Measurements from ENCODE around the gene USP3. TPM values are rescaled to one million over a fixed set of nuclear protein-coding genes. Genes with fewer than 3 reads are reported as not detected.

Gene USP3
- total and polyA plus RNA-seq, 2 of the 13 experiments (the other 11 are each of a cell fraction or from before 2014, with no cell fraction given): 14.3 to 61.2 TPM

DNA sequence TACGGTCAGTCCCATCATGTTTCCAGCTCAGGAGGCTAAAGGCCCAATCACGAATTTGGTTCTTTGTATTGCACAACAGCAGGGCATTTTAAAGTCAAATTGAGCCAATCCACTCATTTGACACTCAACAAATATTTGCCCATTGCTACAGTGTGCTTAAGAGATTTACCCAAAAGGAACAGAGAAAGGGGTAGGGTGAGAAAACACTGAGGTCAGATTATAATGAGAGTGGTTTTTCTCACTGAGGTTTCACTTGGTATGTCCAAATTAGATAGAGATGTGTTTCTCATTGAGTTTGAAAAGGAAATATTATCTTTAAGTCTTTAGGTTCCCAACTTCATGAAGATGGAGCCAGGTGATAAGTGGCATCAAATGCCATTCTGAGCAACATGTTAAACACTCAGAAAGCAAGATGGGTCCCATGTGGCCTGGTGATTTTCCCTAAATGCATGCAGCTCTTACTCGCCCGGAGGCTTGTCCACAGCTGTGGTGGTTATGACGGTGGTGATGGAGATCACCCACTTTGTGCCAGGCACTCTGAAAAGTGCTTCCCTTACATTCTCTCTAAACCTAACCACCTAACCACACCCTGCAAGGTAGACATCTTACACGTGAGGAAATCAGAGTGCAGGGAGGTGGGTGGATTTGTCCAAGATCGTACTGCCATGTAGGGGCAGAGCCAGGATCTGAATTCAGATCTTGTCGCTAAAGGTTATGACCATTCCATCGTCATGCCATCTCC lies 31.2 kb upstream of the USP3 start (continued):
- TF ChIP-seq, protein P1, sequence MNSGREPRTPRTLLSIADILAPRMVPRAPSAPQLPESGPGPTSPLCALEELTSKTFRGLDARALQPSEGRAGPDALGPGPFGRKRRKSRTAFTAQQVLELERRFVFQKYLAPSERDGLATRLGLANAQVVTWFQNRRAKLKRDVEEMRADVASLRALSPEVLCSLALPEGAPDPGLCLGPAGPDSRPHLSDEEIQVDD (CRISPR knock-in tag; IDR thresholded peaks at IDR 0.05; ENCODE audit: borderline replicate concordance): no peak
- TF ChIP-seq RBM22 (optimal IDR thresholded peaks at IDR 0.05; ENCODE audit: low read length) (peak; percentile 11), MZF1 (CRISPR knock-in tag; IDR thresholded peaks at IDR 0.05; ENCODE audit: borderline replicate concordance) (no peak), KDM5A (IDR thresholded peaks at IDR 0.05; ENCODE audit: borderline replicate concordance, low read length) (no peak), FOXK2 (IDR thresholded peaks at IDR 0.05) (no peak), MTF2 (CRISPR knock-in tag; IDR thresholded peaks at IDR 0.05; ENCODE audit: borderline replicate concordance) (no peak), ZNF225 (CRISPR knock-in tag; IDR thresholded peaks at IDR 0.05) (no peak), FOXP1 (IDR thresholded peaks at IDR 0.05) (no peak), FOXP1 (CRISPR knock-in tag; IDR thresholded peaks at IDR 0.05) (peak; percentile 90; the same call in 1 of the 2 replicates), CBX5 (CRISPR knock-in tag; IDR thresholded peaks at IDR 0.05; ENCODE audit: borderline replicate concordance) (no peak), ZSCAN30 (CRISPR knock-in tag; IDR thresholded peaks at IDR 0.05) (no peak), MBD4 (IDR thresholded peaks at IDR 0.05; ENCODE audit: borderline replicate concordance, low read length) (no peak), GTF3A (CRISPR knock-in tag; conservative IDR thresholded peaks at IDR 0.05) (no peak)
- TF ChIP-seq, protein P2, sequence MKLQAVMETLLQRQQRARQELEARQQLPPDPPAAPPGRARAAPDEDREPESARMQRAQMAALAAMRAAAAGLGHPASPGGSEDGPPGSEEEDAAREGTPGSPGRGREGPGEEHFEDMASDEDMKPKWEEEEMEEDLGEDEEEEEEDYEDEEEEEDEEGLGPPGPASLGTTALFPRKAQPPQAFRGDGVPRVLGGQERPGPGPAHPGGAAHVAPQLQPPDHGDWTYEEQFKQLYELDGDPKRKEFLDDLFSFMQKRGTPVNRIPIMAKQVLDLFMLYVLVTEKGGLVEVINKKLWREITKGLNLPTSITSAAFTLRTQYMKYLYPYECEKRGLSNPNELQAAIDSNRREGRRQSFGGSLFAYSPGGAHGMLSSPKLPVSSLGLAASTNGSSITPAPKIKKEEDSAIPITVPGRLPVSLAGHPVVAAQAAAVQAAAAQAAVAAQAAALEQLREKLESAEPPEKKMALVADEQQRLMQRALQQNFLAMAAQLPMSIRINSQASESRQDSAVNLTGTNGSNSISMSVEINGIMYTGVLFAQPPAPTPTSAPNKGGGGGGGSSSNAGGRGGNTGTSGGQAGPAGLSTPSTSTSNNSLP (IDR thresholded peaks at IDR 0.05; ENCODE audit: low read depth, low read length): no peak
- TF ChIP-seq, protein P3, sequence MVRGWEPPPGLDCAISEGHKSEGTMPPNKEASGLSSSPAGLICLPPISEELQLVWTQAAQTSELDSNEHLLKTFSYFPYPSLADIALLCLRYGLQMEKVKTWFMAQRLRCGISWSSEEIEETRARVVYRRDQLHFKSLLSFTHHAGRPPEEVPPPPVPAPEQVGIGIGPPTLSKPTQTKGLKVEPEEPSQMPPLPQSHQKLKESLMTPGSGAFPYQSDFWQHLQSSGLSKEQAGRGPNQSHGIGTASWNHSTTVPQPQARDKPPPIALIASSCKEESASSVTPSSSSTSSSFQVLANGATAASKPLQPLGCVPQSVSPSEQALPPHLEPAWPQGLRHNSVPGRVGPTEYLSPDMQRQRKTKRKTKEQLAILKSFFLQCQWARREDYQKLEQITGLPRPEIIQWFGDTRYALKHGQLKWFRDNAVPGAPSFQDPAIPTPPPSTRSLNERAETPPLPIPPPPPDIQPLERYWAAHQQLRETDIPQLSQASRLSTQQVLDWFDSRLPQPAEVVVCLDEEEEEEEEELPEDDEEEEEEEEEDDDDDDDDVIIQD (CRISPR knock-in tag; IDR thresholded peaks at IDR 0.05; ENCODE audit: low read depth): peak; percentile 77
- TF ChIP-seq, protein P4, sequence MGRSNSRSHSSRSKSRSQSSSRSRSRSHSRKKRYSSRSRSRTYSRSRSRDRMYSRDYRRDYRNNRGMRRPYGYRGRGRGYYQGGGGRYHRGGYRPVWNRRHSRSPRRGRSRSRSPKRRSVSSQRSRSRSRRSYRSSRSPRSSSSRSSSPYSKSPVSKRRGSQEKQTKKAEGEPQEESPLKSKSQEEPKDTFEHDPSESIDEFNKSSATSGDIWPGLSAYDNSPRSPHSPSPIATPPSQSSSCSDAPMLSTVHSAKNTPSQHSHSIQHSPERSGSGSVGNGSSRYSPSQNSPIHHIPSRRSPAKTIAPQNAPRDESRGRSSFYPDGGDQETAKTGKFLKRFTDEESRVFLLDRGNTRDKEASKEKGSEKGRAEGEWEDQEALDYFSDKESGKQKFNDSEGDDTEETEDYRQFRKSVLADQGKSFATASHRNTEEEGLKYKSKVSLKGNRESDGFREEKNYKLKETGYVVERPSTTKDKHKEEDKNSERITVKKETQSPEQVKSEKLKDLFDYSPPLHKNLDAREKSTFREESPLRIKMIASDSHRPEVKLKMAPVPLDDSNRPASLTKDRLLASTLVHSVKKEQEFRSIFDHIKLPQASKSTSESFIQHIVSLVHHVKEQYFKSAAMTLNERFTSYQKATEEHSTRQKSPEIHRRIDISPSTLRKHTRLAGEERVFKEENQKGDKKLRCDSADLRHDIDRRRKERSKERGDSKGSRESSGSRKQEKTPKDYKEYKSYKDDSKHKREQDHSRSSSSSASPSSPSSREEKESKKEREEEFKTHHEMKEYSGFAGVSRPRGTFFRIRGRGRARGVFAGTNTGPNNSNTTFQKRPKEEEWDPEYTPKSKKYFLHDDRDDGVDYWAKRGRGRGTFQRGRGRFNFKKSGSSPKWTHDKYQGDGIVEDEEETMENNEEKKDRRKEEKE (IDR thresholded peaks at IDR 0.05): no peak
- TF ChIP-seq, protein P5, sequence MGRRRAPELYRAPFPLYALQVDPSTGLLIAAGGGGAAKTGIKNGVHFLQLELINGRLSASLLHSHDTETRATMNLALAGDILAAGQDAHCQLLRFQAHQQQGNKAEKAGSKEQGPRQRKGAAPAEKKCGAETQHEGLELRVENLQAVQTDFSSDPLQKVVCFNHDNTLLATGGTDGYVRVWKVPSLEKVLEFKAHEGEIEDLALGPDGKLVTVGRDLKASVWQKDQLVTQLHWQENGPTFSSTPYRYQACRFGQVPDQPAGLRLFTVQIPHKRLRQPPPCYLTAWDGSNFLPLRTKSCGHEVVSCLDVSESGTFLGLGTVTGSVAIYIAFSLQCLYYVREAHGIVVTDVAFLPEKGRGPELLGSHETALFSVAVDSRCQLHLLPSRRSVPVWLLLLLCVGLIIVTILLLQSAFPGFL (CRISPR knock-in tag; IDR thresholded peaks at IDR 0.05): no peak
- TF ChIP-seq, protein P6, sequence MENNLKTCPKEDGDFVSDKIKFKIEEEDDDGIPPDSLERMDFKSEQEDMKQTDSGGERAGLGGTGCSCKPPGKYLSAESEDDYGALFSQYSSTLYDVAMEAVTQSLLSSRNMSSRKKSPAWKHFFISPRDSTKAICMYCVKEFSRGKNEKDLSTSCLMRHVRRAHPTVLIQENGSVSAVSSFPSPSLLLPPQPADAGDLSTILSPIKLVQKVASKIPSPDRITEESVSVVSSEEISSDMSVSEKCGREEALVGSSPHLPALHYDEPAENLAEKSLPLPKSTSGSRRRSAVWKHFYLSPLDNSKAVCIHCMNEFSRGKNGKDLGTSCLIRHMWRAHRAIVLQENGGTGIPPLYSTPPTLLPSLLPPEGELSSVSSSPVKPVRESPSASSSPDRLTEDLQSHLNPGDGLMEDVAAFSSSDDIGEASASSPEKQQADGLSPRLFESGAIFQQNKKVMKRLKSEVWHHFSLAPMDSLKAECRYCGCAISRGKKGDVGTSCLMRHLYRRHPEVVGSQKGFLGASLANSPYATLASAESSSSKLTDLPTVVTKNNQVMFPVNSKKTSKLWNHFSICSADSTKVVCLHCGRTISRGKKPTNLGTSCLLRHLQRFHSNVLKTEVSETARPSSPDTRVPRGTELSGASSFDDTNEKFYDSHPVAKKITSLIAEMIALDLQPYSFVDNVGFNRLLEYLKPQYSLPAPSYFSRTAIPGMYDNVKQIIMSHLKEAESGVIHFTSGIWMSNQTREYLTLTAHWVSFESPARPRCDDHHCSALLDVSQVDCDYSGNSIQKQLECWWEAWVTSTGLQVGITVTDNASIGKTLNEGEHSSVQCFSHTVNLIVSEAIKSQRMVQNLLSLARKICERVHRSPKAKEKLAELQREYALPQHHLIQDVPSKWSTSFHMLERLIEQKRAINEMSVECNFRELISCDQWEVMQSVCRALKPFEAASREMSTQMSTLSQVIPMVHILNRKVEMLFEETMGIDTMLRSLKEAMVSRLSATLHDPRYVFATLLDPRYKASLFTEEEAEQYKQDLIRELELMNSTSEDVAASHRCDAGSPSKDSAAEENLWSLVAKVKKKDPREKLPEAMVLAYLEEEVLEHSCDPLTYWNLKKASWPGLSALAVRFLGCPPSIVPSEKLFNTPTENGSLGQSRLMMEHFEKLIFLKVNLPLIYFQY (CRISPR knock-in tag; IDR thresholded peaks at IDR 0.05; ENCODE audit: borderline replicate concordance): 0 out of 2 replicates have a peak, but pooled peaks have one; percentile 53

Data from HepG2 (cell line).